Activated CD4-positive, alpha-beta T cell treated with anti-CD3 and anti-CD28 coated beads, Interleukin-2, Interleukin-6, amounts not matched to agents 100 ng/mL and 50 ng/mL, durations not matched to agents 16 hours and 8 hours (primary cell): ENCODE measurements around the gene SPIRE1.
A peak's percentile ranks its signal among the peaks of the same experiment; 100 is the strongest.

Source experiments
- DNase-seq: peaks from one replicate; pipeline ENCODE4 v3.0.0-alpha.2; 2020

Gene SPIRE1

GRCh38 chr18:12657684-12658425 lies at the start of gene SPIRE1:
TSS of gene SPIRE1 (minus strand) at chr18:12658107. CDS start at chr18:12657866, 241 bp downstream.
- peak; percentile 44 for DNase-seq

GRCh38 chr18:12703664-12704063 lies 45.8 kb upstream of the SPIRE1 start:
- peak; percentile 22 for DNase-seq

- DNase-seq, result no peak
Observed at GRCh38 chr18:12703096-12703567, 45.2 kb upstream of the SPIRE1 start.

DNA sequence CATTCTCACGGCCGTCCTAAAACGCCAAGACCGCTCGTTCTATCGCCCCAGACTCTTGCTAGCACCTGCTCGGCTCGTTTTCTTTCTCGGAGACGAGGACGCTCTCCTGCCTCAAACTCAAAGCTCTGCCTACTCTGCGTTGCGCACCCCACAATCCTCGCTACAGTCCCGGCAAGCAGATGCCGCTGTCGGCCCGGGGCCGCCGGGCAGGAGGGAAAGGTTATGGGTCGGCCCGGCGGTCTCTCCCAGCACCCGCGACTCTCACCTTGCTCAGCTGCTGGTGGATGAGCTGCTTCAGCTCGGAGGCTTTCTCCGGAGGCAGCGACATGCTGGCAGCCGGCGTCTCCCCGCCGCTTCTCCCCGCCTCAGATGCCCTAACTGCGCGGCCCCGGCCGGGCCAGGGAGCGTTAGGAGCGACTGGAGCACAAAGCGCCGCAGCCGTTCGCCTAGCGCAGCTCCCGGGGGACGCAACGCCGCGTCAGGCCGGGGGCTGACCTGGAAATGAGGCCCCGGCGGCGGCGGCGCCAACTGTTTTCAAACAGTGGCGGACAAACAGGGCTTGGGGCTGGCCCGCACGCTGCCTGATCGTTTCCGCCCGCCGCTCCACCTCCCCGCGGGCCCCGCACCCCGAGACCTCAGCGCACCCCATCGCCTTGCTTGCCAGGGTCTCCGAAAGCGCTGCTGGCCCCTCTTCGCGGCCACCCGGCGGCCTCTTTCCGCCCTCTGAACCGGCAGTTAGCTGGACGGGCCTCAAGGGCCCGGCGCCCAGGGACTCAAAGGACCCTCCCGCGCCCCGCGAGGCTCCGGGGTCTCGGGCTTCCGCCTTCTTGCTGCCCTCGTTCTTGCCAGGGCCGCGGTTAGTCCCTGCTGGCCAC lies 44.6 kb upstream of the SPIRE1 start, which contains the start of the genes CEP76 and PSMG2:
Gene CEP76 (minus strand): TSS at position 503 of the 875 bp plus-strand sequence. CDS start 175 bp downstream, at position 328.
Gene PSMG2 (plus strand): TSS at position 822 of the 875 bp plus-strand sequence. CDS start 66 bp downstream, outside the sequence.
- DNase-seq, result peak; percentile 92

DNA sequence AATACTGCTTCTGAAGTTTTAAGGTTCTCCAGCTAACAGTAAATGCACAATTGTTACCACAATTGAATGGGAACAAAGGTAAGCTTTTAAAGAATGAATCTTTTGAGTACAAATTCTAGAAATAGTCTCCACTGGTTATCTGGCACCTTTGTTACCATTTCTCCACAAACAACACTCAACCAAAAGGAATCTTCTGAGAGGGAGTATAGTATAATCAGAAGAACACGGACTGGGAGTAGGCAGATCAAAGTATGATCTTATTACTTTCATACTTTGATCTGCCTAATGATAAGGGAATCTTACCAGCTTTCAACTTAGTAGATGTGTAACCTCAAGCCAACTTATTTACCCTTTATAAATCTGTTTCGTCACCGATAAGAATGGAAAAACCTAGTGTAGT lies 43.3 kb upstream of the SPIRE1 start:
- DNase-seq, result no peak

DNA sequence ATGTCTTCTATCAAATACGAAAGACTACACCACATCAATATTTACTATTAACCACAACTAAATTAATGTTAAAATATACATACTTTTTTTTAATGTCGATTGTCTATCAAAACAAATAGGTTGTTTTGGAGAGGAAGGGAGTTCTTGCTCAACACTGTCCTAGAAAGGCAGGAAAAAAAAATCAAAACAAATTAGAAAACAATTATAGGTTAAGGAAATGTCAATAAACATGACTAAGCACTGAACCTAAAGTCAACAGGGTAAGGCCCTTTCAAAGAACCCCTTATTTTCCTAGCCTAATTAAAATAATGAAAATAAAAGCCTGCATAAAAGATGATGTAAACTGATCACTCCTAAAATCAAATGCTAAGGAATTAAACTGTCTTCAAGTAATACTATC lies 41.8 kb upstream of the SPIRE1 start:
- no peak for DNase-seq

GRCh38 chr18:12694032-12694431 lies 36.1 kb upstream of the SPIRE1 start:
- DNase-seq, result peak; percentile 40

GRCh38 chr18:12692206-12692605 lies 34.3 kb upstream of the SPIRE1 start:
- DNase-seq, result no peak

GRCh38 chr18:12689256-12689850 lies 31.4 kb upstream of the SPIRE1 start:
- DNase-seq, result no peak

DNA sequence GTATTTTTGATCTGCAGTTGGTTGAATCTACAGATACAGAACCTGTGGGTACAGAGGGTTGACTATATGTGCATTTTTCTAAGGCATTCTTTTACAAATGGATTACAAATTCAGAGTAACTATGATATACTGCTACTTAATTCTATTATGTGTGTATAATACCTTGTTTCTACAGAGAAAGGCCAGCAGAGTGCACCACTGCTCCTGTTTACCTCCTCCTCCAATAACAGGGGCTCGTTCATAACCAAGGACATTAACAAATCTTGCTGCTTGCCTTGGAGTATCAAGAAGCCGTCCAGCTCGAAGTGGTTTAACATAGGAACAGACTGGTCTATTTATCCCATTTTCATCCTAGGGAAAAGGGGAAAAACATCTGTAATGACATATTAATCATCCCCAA lies 28.2 kb upstream of the SPIRE1 start:
- DNase-seq, result no peak

DNA sequence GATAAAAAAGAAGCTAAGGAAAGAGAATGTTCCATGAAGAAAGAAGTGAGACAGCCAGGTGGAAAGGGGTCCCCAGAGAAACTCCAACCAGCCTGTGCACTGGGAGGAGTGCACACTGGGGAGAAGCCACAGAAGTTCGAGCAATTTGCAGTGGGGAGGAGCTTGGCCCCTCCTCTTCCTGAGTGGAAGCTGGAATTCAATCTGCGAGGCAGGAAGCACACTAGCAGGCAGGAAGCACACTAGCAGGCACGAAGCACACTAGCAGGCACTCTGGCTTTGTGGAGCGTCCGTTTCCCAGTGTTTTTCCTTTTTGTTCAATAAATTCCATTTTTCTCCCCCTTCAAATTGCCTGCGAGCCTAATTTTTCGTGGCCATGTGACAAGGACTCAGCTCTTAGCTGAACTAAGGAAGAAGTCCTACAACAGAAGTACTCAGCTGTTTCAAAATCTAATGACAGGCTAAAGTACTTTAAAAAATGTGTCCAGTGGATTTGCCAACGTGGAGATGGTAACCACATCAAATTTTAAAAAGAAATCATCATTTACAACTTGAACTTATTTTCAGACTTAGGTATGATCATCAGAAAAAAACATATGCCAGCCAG lies 21.4 kb upstream of the SPIRE1 start:
- no peak for DNase-seq

DNA sequence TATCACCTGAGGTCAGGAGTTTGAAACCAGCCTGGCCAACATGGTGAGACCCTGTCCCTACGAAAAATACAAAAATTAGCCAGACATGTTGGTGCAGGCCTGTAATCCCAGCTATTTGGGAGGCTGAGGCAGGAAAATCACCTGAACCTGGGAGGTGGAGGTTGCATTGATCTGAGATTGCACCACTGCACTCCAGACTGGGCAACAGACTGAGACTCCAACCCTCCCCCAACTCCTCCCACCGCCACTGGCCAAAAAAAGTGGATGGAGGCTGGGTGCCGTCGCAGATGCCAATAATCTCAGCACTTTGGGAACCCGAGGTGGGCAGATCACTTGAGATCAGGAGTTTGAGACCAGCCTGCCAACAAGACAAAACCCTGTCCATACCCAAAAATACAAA lies 10.1 kb upstream of the SPIRE1 start:
- DNase-seq, result no peak

- DNase-seq, result peak; percentile 55
Observed at GRCh38 chr18:12659904-12660605, 2.1 kb upstream of the SPIRE1 start.

DNA sequence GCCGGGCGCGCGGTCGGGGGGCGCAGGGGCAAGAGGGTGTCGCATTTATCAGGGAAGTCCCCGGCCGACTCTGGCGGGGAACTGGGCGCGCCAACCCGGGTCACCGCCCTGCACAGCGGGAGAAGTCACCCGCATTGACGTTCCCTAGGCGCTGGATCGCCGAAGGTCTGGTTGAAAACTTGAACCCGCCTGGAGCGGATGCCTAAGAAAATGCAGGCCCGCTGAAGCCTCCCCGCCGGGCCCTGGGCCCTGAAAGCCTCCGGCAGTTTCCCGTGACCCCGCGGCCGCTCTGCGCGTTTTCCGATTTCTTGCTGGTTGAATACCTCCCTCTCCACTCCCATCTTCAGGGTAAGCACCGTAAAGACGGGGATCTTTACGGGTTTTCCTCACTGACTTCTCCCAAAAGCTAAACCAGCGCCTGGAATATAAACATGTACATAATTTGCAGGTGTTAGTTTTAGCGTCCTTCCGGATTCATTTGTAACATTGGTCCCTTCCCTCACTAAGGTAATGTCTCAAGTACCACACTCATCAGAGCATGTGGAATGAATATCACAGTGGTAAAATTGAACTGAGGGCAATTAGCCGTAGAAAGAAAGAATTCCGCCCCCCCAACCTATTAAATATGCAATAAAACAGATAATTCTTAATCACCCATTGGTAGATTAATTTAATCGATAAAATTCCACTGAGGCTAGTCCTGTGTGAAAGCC lies 675 bp upstream of the SPIRE1 start:
- DNase-seq, result peak; percentile 23

GRCh38 chr18:12656938-12657683 lies 796 bp downstream of the SPIRE1 start:
- DNase-seq, result peak; percentile 24

- DNase-seq, result no peak
Observed at GRCh38 chr18:12656605-12656937, 1.3 kb downstream of the SPIRE1 start.

- DNase-seq, result no peak
Observed at GRCh38 chr18:12654971-12655370, 2.9 kb downstream of the SPIRE1 start.

GRCh38 chr18:12652861-12653401 lies 5.0 kb downstream of the SPIRE1 start:
- DNase-seq, result peak; percentile 59

DNA sequence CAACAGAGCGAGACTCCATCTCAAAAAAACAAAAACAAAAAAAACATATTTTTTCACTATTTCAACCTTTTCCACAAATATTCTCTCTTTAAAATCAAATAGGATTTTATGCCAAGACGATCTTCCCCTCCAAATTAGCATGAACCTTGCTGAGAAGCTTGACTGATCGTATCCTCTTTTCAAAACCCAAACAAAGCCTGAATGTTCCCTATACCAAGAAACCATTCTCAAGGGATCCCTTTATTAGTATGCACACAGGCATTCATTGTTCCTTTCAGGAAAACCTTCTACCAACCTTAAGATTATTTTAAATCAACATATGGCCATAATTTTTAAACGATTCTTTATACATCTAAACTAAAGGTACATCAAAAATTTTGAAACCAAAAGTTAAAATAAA lies 6.3 kb downstream of the SPIRE1 start:
- DNase-seq, result no peak

GRCh38 chr18:12647773-12648172 lies 10.1 kb downstream of the SPIRE1 start:
- no peak for DNase-seq
